CD4-positive, alpha-beta T cell treated with Interleukin-4 for 4 hours (primary cell): ENCODE results near the gene CYP11A1.
A peak's percentile ranks its signal among the peaks of the same experiment; 100 is the strongest.

Experiments used
- DNase-seq: peaks from one replicate; pipeline ENCODE4 v3.0.0-alpha.2; 2020

CYP11A1 gene

DNA sequence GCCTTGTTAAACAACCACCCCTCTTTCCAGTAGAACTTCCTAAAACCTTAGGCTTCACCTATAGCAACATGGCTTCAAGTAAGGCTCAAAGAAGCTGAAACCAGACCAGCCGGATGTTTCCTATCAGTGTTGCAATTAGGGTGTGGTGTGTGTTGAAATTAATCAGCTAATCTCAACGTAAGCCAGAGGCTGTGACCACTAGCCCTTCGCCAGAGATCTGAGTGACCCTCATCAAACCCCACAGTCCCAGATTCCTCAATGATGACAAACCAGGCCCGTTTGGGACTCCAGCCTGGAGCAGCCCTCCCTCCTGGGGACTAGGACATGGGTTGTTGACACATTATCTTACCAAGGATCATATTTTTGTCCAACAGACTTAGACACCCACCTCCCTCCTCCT, 27.3 kb downstream of the CYP11A1 start:
- DNase-seq = no peak

DNA sequence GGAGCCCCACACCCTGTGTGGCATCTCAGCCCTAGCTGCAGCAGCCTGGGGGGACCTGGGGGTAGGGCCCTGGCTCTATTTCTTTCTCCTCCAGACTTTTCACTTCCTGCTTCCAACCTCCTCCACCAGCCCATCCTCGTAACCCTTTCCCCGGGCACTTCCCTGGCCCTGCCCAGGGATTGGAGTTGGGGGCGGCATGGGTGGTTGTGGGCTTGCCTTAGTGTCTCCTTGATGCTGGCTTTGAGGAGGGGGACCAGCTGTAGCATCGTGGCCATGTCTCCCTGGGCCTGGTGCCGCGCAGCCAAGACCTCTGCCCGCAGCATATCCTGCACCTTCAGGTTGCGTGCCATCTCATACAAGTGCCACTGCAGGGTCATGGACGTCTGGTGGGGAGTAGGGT, 28.1 kb downstream of the CYP11A1 start:
- no peak for DNase-seq

DNA sequence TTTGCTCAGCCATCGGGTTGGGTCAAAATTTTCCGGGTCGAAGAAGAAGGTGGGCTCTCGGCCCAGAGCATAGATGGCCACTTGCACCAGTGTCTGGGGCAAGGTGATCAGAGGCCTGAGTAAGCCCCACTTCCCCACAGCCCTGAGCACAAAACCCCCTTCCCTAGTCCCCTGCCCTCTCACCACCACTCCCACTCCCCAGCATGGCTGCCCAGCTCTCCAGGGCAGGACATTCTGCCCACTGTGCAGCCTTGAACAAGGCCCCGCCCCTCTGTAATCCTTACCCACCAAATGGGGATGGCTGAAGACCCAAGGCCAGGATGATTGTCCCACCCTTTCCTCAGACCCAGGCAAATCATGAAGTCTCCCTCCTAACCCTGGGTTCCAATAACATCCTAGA, 28.8 kb downstream of the CYP11A1 start:
- no peak for DNase-seq

DNA sequence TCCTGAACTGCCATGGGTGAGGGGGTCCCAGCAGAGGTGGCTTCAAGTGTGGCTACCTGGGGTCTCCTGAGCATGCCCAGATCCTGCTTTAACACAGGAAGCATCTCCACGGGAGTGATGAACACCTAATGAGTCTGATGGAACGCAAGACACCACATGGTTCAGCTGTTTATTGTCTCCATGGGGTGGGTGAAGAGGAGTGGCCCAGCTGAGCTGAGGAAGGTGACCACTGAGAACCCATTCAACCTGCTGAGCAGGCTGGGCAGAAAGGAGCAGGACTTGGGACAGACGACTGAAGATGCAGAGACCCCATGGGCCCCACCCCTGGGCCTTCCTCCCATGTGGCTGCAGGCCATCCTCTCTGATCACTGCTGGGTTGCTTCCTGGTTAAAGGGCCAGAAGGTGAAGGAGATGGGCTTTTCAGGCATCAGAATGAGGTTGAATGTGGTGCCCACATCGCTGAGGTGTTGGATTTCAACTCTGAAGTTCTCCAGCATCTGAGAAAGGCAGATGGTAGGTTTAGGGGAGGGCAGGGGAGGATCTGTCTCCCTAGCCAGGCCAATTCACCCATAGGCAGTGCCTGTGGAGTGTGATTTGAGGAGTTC, 29.7 kb downstream of the CYP11A1 start:
- DNase-seq = no peak

DNA sequence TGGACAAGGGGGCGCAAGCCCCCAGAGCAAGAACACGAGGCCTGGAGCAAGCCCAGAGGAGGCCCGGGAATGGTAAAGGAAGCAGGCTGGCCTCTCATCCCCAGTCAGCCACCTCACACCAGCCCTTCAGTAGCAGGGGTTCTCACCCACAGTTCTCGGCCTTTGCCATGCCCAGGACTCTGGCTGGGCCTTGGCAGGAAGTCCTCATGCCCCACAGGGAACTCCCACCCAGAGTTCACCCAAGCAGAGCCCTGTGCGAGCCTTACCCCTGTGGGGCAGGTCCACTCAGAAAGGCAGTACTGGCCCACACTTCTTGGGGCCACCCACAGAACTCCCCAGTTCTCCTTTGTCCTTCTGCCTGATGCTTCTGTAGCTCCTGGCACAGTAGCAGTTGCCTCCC, 30.3 kb downstream of the CYP11A1 start:
- DNase-seq = no peak

DNA sequence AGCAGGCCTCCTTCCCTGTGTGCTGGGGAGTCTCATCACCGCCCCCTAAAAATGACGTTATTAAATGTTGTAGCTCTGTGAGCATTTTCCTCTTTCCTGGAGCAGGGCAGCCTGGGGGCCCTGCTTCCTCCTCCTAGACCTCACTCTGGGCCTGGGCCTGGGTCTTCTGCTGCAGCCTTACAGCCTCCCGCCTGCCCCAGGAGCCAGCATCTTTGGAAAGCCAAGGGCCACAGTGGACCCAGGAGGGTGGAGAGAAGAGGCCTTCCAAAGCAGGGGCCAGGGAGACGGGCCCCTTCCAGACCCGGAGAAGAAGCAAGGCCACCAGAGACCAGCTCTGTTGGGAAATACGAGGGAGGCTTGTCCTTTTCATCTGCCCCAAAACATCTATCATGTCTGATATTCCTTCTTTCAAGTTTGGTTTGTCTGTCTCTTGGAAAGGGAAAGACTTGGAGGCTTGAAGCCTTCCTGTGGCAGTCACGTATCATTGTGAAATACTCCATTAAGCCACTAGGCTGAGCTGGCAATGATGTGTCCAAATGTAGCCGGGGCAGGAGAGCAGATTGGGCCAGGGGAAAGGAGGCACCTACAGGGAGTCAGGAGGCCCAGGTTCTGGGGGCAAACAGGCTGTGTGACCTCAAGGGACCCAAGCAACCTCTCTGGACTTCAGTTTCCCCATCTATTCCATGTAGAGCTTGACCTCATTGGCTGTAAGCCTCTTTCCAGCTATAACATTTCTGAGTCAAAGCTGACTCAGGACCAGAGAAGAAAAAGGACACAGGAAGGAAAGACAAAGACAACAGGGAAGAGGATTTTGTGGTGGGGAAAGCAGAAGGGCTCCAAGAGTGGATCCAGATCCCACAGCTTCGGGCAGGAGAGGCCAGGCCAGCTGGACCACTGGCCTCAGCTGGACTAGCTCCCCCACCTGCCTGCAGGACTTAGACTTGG, 31.1 kb downstream of the CYP11A1 start:
- no peak for DNase-seq

DNA sequence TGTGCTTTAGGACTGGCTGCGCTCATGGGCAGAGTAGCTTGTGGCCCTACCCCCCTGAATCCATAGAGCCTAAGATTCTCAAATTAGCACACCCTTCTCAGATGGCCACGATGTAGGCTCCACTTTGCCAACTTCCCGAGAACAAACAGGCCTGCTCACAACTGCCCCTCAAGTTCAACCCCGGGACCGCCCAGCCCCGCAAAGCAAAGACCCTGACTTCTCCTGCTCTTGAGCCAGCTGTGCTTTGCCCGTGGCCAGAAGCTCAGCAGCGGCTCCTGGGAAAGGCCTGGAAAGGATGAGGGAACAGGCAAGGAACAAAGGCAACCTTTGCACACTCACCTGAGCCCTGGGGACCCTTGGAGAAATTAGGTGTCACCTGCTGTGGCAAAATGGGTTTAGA, 32.0 kb downstream of the CYP11A1 start:
- no peak for DNase-seq

DNA sequence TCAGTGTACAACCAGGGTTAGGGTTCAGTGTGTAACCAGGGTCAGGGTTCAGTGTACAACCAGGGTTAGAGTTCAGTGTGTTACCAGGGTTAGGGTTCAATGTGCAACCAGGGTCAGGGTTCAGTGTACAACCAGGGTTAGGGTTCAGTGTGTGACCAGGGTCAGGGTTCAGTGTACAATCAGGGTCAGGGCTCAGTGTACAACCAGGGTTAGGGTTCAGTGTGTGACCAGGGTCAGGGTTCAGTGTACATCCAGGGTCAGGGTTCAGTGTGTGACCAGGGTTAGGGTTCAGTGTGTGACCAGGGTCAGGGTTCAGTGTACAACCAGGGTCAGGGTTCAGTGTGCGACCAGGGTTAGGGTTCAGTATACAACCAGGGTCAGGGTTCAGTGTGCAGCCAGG, 33.3 kb downstream of the CYP11A1 start:
- no peak for DNase-seq

DNA sequence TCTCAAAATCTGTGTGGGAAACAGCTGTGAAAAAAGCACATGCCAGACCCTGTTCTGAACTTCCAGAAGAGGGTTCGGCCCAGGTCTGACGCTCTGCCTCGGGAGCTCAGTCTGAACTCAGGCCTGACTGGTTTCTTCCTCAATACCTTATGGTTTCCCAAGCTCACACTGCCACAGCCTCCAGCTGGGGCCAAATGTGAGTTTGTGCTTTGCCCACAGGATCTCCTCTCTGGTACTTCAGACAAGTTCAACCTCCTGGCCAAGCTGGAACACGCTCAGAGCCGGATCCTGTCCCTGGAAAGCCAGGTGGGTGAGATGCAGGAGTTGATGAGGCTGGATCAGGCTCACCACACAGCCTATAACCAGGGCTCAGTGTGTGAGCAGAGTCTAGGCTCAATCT, 33.8 kb downstream of the CYP11A1 start:
- no peak for DNase-seq

DNA sequence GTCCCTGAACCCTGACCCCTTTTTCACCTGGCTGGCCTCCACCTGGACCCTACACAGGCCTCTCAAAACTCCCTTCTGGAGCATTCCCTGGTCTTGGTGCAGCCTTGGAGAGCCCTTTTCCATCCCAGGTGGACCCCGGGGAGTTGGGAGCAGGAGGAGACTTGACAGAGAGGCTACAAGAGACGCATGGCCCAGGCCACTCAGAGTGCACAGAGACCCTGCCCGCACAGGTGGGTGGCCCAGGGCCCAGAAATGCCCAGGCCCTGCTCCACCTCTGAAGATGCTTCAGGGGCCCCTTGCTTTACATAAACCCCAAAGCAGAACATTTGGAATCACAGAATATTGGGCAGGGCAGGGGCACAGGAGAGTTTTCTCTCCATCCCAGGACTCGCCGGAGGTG, 34.4 kb downstream of the CYP11A1 start:
- no peak for DNase-seq

DNA sequence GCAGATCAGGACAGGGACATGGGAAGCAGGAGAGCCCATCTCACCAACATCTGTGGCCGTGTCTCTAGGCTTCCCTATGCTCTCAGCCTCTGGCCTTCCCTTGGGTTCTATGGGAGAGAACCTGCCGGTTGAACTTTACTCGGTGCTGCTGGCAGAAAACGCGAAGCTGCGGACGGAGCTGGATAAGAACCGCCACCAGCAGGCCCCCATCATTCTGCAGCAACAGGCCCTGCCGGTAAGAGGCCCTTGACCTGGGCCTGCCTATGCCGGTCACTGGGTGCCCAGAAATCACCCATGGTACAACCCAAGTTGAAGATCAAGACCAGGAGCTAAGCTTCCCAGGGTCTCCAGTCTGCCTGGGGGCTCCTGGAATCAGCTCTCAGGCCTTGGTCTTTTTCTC, 34.8 kb downstream of the CYP11A1 start:
- no peak for DNase-seq

DNA sequence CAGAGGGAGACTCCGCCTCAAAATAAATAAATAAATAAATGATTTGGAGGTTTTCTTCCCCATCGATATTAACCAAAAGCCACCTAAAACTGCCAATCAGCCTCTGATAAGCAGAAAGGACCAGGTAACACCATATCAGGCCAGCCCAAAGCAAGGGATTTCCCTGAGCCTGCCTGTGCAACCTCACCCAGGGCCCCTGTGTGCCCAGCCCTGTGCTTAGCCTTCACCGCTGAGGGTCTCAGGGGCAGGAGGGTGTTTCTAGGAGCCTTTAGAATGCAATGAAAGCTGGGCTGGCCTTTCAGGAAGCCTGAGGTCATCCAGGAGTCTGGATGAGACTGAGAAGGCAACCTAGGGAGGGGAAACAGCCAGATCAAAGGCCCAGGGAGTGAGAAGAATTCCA, 35.4 kb downstream of the CYP11A1 start:
- no peak for DNase-seq

DNA sequence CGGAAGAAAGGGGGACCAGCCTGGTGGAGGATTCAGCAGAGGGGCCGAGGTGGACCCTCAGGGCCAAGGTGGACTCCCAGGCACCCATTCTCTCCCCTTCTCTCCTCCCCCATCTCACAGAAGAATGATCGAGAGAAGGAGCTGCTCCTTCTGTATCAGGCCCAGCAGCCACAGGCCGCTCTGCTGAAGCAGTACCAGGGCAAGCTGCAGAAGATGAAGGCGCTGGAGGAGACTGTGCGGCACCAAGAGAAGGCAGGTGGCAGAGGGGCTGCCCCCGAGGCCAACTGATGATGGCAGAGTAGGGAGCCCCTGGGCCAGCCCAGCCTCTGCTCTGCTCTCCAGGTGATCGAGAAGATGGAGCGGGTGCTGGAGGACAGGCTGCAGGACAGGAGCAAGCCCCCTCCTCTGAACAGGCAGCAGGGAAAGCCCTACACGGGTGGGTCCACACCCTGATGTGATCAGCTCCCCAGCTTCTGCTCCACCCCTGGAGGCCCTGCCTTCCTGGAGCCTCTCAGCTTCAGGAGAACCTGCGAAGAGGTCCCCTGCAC, 36.5 kb downstream of the CYP11A1 start:
- DNase-seq = no peak

DNA sequence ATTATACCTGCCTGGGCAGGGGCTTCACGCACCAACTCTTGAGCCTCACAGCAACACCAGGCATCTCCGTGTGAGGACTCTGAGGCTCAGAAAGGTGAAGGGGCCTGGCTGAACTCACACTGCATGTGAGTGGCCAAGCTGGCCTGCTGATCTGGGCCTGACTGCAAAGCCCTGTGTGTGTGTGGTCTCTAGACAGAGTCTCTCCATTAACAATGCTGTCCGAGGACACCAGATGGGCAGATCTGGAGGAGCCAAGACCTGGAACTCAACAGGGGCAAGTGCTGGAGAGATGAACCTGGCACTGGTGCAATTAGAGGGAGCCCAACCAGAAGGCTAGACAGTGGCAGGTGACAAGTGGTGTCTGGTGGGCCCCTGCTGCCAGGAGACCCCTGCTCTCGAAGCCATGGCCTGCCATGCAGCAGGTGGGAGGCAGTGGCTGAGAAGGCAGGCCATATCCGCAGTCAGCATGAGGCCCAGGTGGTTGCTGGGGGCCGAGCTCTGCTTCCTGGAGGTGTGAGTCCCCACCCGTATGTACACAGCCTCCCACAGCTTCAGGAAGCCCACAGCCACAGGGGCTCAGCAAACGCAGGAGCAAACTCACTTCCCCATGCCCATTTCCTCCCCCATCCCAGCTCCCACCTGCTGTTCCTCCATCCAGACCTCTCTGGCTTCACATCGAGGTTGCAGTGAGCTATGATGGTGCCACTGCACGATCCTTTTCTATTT, 39.0 kb downstream of the CYP11A1 start:
- DNase-seq = no peak

DNA sequence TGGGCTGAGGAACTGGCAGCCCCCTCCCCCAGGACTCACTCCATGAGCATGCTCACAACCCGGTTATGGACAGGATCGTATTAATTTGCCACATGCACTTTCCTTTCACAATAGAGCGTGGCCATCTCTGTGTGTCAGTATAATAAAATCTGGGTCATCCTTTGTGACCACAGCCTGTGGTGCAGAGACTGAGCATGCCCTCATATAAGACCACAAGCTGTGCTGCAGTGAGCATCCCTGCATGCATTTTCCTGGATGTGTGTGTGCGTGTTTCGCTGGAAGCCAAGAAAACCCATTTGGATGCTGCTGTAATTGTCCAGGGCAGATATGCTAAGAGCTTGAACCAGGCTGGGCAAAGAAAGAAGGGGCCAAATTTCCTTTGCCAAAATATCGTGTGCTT, 39.7 kb downstream of the CYP11A1 start:
- DNase-seq = no peak

DNA sequence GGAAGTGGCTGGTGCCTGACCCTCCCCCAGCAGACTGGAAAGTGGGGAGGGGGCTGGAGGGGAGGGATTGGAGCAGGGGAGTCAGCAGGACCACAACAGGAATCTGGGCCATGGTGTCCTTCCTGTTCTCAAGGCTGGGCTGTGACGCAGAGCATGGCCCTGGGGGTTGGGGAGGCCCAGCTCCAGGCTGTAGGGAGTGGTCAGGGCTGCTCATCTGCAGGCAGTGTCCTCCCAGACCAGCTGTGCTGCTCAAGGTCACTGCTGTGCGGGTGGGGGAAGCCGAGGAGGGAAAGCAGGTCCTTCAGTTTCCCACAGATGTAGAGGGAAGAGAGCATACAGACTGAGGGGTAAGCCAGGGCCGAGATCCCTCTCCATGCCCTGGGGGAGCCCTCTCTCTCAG, 40.7 kb downstream of the CYP11A1 start:
- DNase-seq = no peak

DNA sequence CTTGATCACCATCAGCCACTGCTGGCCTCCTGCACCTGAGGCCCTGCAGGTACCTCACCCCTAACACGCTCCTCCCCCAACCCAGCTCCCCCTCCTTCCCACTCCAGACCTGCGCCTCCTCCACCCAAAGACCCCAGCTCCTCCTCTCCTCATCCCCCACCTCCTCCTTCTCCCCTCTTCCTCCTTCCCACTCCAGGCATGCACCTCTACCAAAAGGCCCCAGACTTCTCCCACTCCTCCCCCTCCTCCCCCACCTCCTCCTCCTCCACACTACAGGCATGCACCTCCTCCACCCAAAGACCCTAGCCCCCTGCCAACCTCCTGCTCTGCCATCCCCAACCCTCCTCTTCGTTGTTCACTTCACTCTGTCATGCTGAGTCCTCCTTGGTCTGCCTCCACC, 42.7 kb downstream of the CYP11A1 start:
- DNase-seq = no peak

DNA sequence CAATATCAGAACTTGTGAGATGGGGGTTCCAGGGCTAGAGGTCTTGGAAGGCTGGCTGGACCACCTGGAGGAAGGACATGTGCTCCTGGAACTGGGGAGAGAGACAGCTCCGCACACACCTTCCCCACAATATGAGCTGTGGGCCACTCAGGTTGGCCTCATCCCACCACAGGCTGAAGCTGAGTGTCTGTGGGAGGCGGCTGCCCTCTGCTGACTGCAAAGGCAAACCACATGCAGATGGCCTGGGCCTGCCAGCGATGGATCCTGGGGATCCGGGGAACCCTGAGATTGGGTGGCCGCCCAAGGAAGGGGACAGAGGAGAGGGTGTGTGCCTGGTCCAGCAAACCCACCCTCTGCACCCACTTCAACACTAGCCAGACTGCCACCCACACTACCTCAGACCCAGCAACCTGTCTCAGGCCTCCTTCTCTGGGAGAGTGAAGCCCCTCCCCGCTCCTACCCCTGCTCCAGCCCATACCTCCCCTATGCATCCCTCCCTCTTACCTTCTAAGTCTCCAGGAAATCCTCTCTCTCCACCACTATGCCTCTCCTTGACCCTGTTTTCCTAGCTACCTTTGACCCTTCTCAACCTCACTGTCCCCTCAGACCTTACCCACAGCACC, 44.8 kb downstream of the CYP11A1 start:
- peak; percentile 37 for DNase-seq

DNA sequence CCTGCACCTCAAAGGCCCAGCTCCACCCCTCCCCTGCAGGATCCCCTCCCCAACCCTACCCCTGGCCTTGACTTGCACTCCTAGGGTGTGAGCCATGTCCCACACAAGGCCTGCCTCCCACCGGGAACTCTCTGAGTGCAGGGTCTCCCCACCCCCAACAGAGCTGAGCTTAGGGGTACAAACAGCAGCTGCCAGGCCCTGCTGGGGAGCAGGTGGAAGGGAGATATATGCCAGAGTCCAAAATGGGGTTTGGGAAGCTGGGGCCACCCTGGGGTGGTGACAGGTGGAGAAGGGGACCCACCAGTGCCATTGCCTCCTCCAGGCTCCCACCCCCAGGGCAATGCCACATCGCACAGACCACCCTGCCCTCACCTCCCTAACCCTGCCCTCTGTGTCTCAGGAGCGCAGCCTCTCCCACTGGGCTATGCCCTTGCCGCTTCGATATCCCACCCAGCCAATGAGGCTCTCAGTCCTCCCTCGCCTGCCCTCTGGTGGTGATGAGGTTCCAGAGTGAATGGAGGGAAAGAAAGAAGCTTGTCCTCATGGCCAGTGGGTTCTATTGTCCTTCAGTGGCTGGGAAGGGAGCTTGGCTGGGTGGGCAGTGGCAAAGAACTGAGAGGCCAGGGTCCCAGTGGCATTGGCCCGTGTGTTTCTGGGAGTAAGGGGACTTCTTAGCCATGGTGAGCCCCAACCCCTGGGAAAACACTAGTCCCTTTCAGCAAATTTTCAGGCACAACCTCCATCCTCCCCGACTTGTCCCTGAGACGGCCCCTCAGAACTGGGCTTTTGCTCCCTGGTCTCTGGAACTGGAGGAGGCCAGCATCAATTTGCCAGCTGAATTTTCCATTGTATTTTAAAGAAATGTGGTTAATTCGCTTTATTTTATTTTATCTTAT, 46.8 kb downstream of the CYP11A1 start:
- no peak for DNase-seq

DNA sequence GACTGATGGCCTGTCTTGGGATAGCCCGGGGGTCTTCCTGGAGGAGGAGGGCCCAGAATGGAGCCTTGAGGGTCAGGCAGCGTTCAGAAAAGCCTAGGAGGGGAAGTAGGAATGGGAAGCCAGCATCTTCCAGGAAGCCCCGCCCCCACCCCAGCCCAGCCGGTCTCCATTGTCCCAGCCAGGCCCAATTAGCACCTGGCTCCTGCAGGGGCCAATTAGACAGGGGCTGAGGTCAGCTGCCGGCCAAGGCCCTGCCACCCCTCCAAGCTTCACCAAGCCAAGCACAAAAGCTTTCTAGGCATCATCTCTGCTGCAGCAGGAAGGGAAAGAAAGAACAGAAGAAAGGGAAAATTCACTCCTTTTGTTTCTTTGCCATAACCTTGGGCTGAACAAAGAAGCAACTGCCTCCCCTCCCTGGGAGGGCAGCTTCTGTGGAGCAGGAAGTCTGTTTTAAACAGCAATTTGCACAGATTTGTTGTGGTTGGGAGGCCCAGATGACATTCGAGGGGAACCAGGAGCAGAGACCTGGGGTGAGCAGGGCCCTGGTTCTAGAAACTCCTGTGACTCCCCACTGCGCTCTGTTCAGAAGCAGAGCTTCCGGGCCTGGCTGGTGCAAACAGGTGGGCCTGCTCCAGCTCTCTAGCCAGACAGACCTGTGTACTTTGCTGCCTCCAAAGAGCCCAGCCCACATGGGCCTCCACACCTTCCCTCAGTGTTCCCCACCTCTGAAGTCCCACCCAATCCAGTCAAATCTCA, 47.7 kb downstream of the CYP11A1 start:
- DNase-seq = no peak

DNA sequence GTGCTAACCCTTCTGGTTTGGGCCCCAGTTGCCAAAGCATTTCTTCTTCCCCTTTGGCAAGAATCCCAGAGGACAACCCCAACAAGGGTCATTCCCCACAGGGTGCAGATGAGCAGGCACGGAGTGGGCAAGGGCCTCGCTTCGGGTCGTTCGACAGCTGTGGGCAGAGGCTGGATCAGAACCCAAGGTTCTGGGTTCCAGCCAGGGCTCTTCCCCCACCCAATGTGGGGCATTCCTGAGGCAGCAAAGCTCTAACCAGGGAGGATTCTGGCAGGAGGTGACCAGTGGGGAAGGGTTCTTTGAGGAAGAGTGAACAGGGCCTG, 48.3 kb downstream of the CYP11A1 start:
- no peak for DNase-seq
